Tibial nerve (tissue), 4 donors: ENCODE measurements around the gene SYT1.

Experiments used
- EP300 ChIP-seq, 2 donors: sonication (generic); formaldehyde crosslinking; IDR thresholded peaks; one replicate each; pipeline ENCODE4 v1.6.1; 2017; ENCODE audit warnings: antibody characterized with exemption in 2 of 2, mild to moderate bottlenecking in 1 of 2
- POLR2A ChIP-seq, 2 donors: fragments of 450-650 bp; IDR thresholded peaks; one replicate each; pipeline ENCODE4 v1.6.1; 2017; ENCODE audit warnings: antibody characterized with exemption in 2 of 2, mild to moderate bottlenecking in 2 of 2, moderate library complexity in 2 of 2
- TF ChIP-seq, protein P1 (sequence below), 5 experiments: fragments of 200-600 bp in 3 of 5; fragments of 450-650 bp in 2 of 5; sonication (generic) in 3 of 5; IDR thresholded peaks; one replicate each; pipeline ENCODE4 v1.5.1; 2016 to 2019; ENCODE audit warnings: antibody characterized with exemption in 5 of 5, mild to moderate bottlenecking in 3 of 5, moderate library complexity in 2 of 5

DNA sequence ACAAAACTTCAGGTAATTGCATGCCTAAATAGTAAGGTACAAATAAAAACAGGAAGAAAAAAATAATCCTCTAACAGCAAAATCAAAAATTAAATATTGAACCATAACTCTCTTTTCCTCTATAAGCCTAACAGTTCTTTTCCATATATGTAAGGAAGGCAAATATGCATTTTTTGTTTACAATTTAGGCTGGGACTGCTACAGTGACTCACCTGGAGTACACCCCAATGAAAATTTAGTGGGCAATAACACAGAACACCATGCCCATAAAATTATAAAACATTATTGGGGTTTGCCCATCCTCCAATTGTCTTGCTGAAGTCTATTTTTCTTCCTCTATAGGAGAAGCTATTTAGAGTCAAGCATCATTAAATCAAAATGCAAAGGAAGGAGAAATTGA, 549.2 kb downstream of the SYT1 start:
- TF ChIP-seq, protein P1, sequence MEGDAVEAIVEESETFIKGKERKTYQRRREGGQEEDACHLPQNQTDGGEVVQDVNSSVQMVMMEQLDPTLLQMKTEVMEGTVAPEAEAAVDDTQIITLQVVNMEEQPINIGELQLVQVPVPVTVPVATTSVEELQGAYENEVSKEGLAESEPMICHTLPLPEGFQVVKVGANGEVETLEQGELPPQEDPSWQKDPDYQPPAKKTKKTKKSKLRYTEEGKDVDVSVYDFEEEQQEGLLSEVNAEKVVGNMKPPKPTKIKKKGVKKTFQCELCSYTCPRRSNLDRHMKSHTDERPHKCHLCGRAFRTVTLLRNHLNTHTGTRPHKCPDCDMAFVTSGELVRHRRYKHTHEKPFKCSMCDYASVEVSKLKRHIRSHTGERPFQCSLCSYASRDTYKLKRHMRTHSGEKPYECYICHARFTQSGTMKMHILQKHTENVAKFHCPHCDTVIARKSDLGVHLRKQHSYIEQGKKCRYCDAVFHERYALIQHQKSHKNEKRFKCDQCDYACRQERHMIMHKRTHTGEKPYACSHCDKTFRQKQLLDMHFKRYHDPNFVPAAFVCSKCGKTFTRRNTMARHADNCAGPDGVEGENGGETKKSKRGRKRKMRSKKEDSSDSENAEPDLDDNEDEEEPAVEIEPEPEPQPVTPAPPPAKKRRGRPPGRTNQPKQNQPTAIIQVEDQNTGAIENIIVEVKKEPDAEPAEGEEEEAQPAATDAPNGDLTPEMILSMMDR (IDR thresholded peaks at IDR 0.05) = no peak
- TF ChIP-seq POLR2A (IDR thresholded peaks at IDR 0.05) = no peak
- no peak for TF ChIP-seq EP300 (IDR thresholded peaks at IDR 0.05)
